Skeletal muscle tissue (tissue), 4 donors: ENCODE results near the gene PSD. TPM values are rescaled to one million over a fixed set of nuclear protein-coding genes. Genes with fewer than 3 reads are reported as not detected.

Experiments
- H3K27ac ChIP-seq: one replicate; pipeline ENCODE4 v1.7.0; 2013; ENCODE audit warnings: mild to moderate bottlenecking, low read depth, low read length, inconsistent platforms
- H3K27me3 ChIP-seq, 3 donors: one replicate each; pipeline ENCODE4 v1.7.0; 2013; ENCODE audit warnings: low read length in 3 of 3; ENCODE audit not compliant: control insufficient read depth in 3 of 3, insufficient read depth in 3 of 3
- H3K36me3 ChIP-seq, 3 donors: one replicate each; pipeline ENCODE4 v1.7.0; 2013; ENCODE audit warnings: low read length in 3 of 3; ENCODE audit not compliant: control insufficient read depth in 3 of 3, insufficient read depth in 3 of 3
- H3K4me1 ChIP-seq, 3 donors: one replicate each; pipeline ENCODE4 v1.7.0; 2013; ENCODE audit warnings: low read length in 3 of 3, mild to moderate bottlenecking in 3 of 3; ENCODE audit not compliant: control insufficient read depth in 3 of 3, insufficient read depth in 3 of 3
- H3K4me3 ChIP-seq, 3 donors: one replicate each; pipeline ENCODE4 v1.7.0; 2013; ENCODE audit warnings: low read length in 3 of 3
- H3K9ac ChIP-seq, 3 donors: one replicate each; pipeline ENCODE4 v1.7.0; 2013; ENCODE audit warnings: low read length in 3 of 3, mild to moderate bottlenecking in 3 of 3, moderate library complexity in 2 of 3, low read depth in 1 of 3
- H3K9me3 ChIP-seq, 3 donors: one replicate each; pipeline ENCODE4 v1.7.0; 2013; ENCODE audit warnings: low read length in 3 of 3; ENCODE audit not compliant: control insufficient read depth in 3 of 3
- total RNA-seq: library from RNA; depleted of rRNA; stranded (reverse); fragments of >200 nt; gene quantifications from one replicate; pipeline ENCODE4 v1.2.3, GENCODE V29; 2014
- donor health status: Osteomylitis.

PSD gene
- total RNA-seq, 1 donor from 2014 or later = 3.7 TPM

GRCh38 chr10:102449321-102450123 lies 30.9 kb upstream of the PSD start:
- no peaks in the 10 kb centered on the region for H3K36me3 ChIP-seq
- H3K27ac ChIP-seq = peak overlapping the region; percentile 60
- H3K4me1 ChIP-seq = peaks cover 16 to 26% (median 18%) of the 10 kb centered on the region in 3 donors
- H3K27me3 ChIP-seq = no peaks in the 10 kb centered on the region
- peak overlapping the region; percentile 79 to 94 (median 85) for H3K9ac ChIP-seq
- H3K9me3 ChIP-seq = no peaks in the 10 kb centered on the region
- H3K4me3 ChIP-seq = peak overlapping the region; percentile 91 to 93 (median 93)

GRCh38 chr10:102444851-102445250 lies 26.3 kb upstream of the PSD start:
- Histone ChIP-seq H3K9me3 (no peaks in the 10 kb centered on the region), H3K27me3 (no peaks in the 10 kb centered on the region), H3K4me1 (peaks cover 0 to 2% (median under 1%) of the 10 kb centered on the region in 3 donors), H3K36me3 (no peaks in the 10 kb centered on the region), H3K27ac (no peak overlapping the region), H3K9ac (no peak overlapping the region), H3K4me3 (no peak overlapping the region)

- Histone ChIP-seq H3K4me3 (no peak overlapping the region), H3K27me3 (peaks cover 6 to 21% (median 11%) of the 10 kb centered on the region in 3 donors), H3K36me3 (no peaks in the 10 kb centered on the region), H3K9ac (no peak overlapping the region), H3K4me1 (peaks cover 3 to 11% (median 9%) of the 10 kb centered on the region in 3 donors), H3K27ac (no peak overlapping the region), H3K9me3 (no peaks in the 10 kb centered on the region)
Measured at GRCh38 chr10:102438374-102438773, 19.8 kb upstream of the PSD start.

GRCh38 chr10:102437515-102437914 lies 18.9 kb upstream of the PSD start:
- Histone ChIP-seq H3K4me3 (no peak overlapping the region), H3K27ac (no peak overlapping the region), H3K9ac (no peak overlapping the region), H3K36me3 (no peaks in the 10 kb centered on the region), H3K4me1 (peaks cover 3 to 11% (median 9%) of the 10 kb centered on the region in 3 donors), H3K27me3 (peaks cover 6 to 23% (median 11%) of the 10 kb centered on the region in 3 donors), H3K9me3 (no peaks in the 10 kb centered on the region)

- H3K27ac ChIP-seq = no peak overlapping the region
- H3K36me3 ChIP-seq = peaks cover 0 to 3% (median 0%) of the 10 kb centered on the region in 3 donors
- no peak overlapping the region for H3K9ac ChIP-seq
- peaks cover 11 to 20% (median 20%) of the 10 kb centered on the region in 3 donors for H3K4me1 ChIP-seq
- no peak overlapping the region for H3K4me3 ChIP-seq
- no peaks in the 10 kb centered on the region for H3K9me3 ChIP-seq
- H3K27me3 ChIP-seq = peaks cover 6 to 23% (median 11%) of the 10 kb centered on the region in 3 donors
Measured at GRCh38 chr10:102436312-102436711, 17.7 kb upstream of the PSD start.

- peak overlapping the region in 1 of 3 donors; percentile 1 for H3K4me3 ChIP-seq
- H3K9ac ChIP-seq = peak overlapping the region in 1 of 3 donors; percentile 38
- no peaks in the 10 kb centered on the region for H3K9me3 ChIP-seq
- H3K36me3 ChIP-seq = peaks cover 0 to 3% (median 0%) of the 10 kb centered on the region in 3 donors
- peak overlapping the region; percentile 56 for H3K27ac ChIP-seq
- peaks cover 12 to 21% (median 20%) of the 10 kb centered on the region in 3 donors for H3K4me1 ChIP-seq
- H3K27me3 ChIP-seq = peaks cover 6 to 23% (median 11%) of the 10 kb centered on the region in 3 donors
Measured at GRCh38 chr10:102435529-102436233, 17.1 kb upstream of the PSD start.

GRCh38 chr10:102435133-102435497 lies 16.5 kb upstream of the PSD start:
- H3K27ac ChIP-seq = peak overlapping the region; percentile 56
- peaks cover 0 to 3% (median 0%) of the 10 kb centered on the region in 3 donors for H3K36me3 ChIP-seq
- H3K9ac ChIP-seq = peak overlapping the region in 1 of 3 donors; percentile 0
- H3K9me3 ChIP-seq = no peaks in the 10 kb centered on the region
- peaks cover 12 to 21% (median 20%) of the 10 kb centered on the region in 3 donors for H3K4me1 ChIP-seq
- peaks cover 6 to 23% (median 11%) of the 10 kb centered on the region in 3 donors for H3K27me3 ChIP-seq
- H3K4me3 ChIP-seq = peak overlapping the region in 1 of 3 donors; percentile 1

- peaks cover 6 to 23% (median 11%) of the 10 kb centered on the region in 3 donors for H3K27me3 ChIP-seq
- no peak overlapping the region for H3K9ac ChIP-seq
- peak overlapping the region in 1 of 3 donors; percentile 22 for H3K4me3 ChIP-seq
- no peaks in the 10 kb centered on the region for H3K9me3 ChIP-seq
- peaks cover 12 to 21% (median 20%) of the 10 kb centered on the region in 3 donors for H3K4me1 ChIP-seq
- H3K27ac ChIP-seq = peak overlapping the region; percentile 56
- H3K36me3 ChIP-seq = peaks cover 0 to 3% (median 0%) of the 10 kb centered on the region in 3 donors
Measured at GRCh38 chr10:102434394-102435132, 16.0 kb upstream of the PSD start.

- Histone ChIP-seq H3K4me3 (no peak overlapping the region), H3K9ac (no peak overlapping the region), H3K27ac (no peak overlapping the region), H3K4me1 (peaks cover 12 to 21% (median 20%) of the 10 kb centered on the region in 3 donors), H3K9me3 (no peaks in the 10 kb centered on the region), H3K36me3 (peaks cover 0 to 3% (median 0%) of the 10 kb centered on the region in 3 donors), H3K27me3 (peaks cover 6 to 23% (median 11%) of the 10 kb centered on the region in 3 donors)
Measured at GRCh38 chr10:102433619-102434046, 15.0 kb upstream of the PSD start.
